GM12878 (cell line): ENCODE results near the gene ARHGEF17. TPM values are rescaled to one million over a fixed set of nuclear protein-coding genes. Genes with fewer than 3 reads are reported as not detected.

Experiments
- ATF3 ChIP-seq: IDR thresholded peaks from 2 replicates; pipeline ENCODE4 v1.6.1; 2011; ENCODE audit warnings: low read depth, mild to moderate bottlenecking, low read length, moderate library complexity, borderline replicate concordance; ENCODE audit errors: extremely low read depth
- BACH1 ChIP-seq: fragments of 450-650 bp; IDR thresholded peaks from 2 replicates; pipeline ENCODE4 v1.6.1; 2017; ENCODE audit warnings: mild to moderate bottlenecking, borderline replicate concordance
- DPF2 ChIP-seq: fragments of 450-650 bp; IDR thresholded peaks from 2 replicates; pipeline ENCODE4 v1.6.1; 2017; ENCODE audit warnings: mild to moderate bottlenecking
- KLF5 ChIP-seq: fragments of 450-650 bp; IDR thresholded peaks from 2 replicates; pipeline ENCODE4 v1.6.1; 2014; ENCODE audit warnings: mild to moderate bottlenecking; ENCODE audit not compliant: partially characterized antibody
- LARP7 ChIP-seq: fragments of 450-650 bp; IDR thresholded peaks from 2 replicates; pipeline ENCODE4 v1.6.1; 2017; ENCODE audit warnings: mild to moderate bottlenecking
- PAX5 ChIP-seq: IDR thresholded peaks from 2 replicates; pipeline ENCODE4 v1.6.1; 2011; ENCODE audit warnings: low read depth, low read length, borderline replicate concordance
- PKNOX1 ChIP-seq: fragments of 450-650 bp; IDR thresholded peaks from 2 replicates; pipeline ENCODE4 v1.6.1; 2016; ENCODE audit warnings: mild to moderate bottlenecking
- SPI1 ChIP-seq: IDR thresholded peaks from 2 replicates; pipeline ENCODE4 v1.6.1; 2011; ENCODE audit warnings: low read depth, mild to moderate bottlenecking, low read length, moderate library complexity, borderline replicate concordance; ENCODE audit not compliant: insufficient read depth
- ZNF24 ChIP-seq: fragments of 450-650 bp; IDR thresholded peaks from 2 replicates; pipeline ENCODE4 v1.6.1; 2017; ENCODE audit warnings: antibody characterized with exemption, mild to moderate bottlenecking
- ZNF592 ChIP-seq: fragments of 450-650 bp; IDR thresholded peaks from 2 replicates; pipeline ENCODE4 v1.6.1; 2017; ENCODE audit warnings: mild to moderate bottlenecking, moderate library complexity
- ZZZ3 ChIP-seq: IDR thresholded peaks from 2 replicates; pipeline ENCODE4 v1.6.1; 2011; ENCODE audit warnings: low read depth; ENCODE audit not compliant: control insufficient read depth, insufficient read length
- polyA plus RNA-seq, 11 experiments: library from polyadenylated mRNA; depleted of rRNA in 4 of 11; unstranded in 6 of 11; stranded (reverse) in 5 of 11; fragments of >200 nt; fragmentation: Nextera tagmentation in 4 of 11; fragmentation: Illumina TruSeq in 1 of 11; extraction: Ambion mirVana in 4 of 11; extraction: Trizol in 1 of 11; gene quantifications; 1 replicate in 1 of 11; 2 replicates in 10 of 11; pipeline versions ENCODE4 v1.2.1 to v1.2.3, GENCODE V29; 2011 to 2016; ENCODE audit warnings: inconsistent platforms in 2 of 11, missing spikeins in 2 of 11, low read depth in 1 of 11
- total RNA-seq, 4 experiments: library from RNA; depleted of rRNA in 3 of 4; stranded (reverse); fragments of >200 nt in 3 of 4; fragmentation: Illumina TruSeq in 1 of 4; extraction: Trizol in 1 of 4; gene quantifications; 2 replicates each; pipeline versions ENCODE4 v1.2.1 to v1.2.3, GENCODE V29; 2013 to 2021
- TF ChIP-seq, protein P1 (sequence below): fragments of 450-650 bp; IDR thresholded peaks from 2 replicates; pipeline ENCODE4 v1.6.1; 2017; ENCODE audit warnings: mild to moderate bottlenecking
- TF ChIP-seq, protein P2 (sequence below): fragments of 450-650 bp; IDR thresholded peaks from 2 replicates; pipeline ENCODE4 v1.6.1; 2017; ENCODE audit warnings: mild to moderate bottlenecking, moderate library complexity
- TF ChIP-seq, protein P3 (sequence below): fragments of 450-650 bp; IDR thresholded peaks from 2 replicates; pipeline ENCODE4 v1.6.1; 2017; ENCODE audit warnings: antibody characterized with exemption, mild to moderate bottlenecking, moderate library complexity

The ARHGEF17 gene
- total and polyA plus RNA-seq, 10 of the 15 experiments (the other 5 are each of a cell fraction or from before 2014, with no cell fraction given): 0.15 to 11.0 (median 1.7) TPM

GRCh38 chr11:73376160-73376802 lies 68.2 kb downstream of the ARHGEF17 start, which contains the start of gene RELT (continued):
- TF ChIP-seq PKNOX1 (no peak), SPI1 (no peak), BACH1 (peak; percentile 94), PAX5 (no peak; the same call in 1 of the 2 replicates), DPF2 (peak; percentile 80), ATF3 (no peak), ZNF592 (peak; percentile 70; the same call in 1 of the 2 replicates), ZNF24 (peak; percentile 24; the same call in 1 of the 2 replicates), LARP7 (peak; percentile 92), KLF5 (no peak), ZZZ3 (no peak)
- TF ChIP-seq, protein P1, sequence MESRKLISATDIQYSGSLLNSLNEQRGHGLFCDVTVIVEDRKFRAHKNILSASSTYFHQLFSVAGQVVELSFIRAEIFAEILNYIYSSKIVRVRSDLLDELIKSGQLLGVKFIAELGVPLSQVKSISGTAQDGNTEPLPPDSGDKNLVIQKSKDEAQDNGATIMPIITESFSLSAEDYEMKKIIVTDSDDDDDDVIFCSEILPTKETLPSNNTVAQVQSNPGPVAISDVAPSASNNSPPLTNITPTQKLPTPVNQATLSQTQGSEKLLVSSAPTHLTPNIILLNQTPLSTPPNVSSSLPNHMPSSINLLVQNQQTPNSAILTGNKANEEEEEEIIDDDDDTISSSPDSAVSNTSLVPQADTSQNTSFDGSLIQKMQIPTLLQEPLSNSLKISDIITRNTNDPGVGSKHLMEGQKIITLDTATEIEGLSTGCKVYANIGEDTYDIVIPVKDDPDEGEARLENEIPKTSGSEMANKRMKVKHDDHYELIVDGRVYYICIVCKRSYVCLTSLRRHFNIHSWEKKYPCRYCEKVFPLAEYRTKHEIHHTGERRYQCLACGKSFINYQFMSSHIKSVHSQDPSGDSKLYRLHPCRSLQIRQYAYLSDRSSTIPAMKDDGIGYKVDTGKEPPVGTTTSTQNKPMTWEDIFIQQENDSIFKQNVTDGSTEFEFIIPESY: no peak
- TF ChIP-seq, protein P2, sequence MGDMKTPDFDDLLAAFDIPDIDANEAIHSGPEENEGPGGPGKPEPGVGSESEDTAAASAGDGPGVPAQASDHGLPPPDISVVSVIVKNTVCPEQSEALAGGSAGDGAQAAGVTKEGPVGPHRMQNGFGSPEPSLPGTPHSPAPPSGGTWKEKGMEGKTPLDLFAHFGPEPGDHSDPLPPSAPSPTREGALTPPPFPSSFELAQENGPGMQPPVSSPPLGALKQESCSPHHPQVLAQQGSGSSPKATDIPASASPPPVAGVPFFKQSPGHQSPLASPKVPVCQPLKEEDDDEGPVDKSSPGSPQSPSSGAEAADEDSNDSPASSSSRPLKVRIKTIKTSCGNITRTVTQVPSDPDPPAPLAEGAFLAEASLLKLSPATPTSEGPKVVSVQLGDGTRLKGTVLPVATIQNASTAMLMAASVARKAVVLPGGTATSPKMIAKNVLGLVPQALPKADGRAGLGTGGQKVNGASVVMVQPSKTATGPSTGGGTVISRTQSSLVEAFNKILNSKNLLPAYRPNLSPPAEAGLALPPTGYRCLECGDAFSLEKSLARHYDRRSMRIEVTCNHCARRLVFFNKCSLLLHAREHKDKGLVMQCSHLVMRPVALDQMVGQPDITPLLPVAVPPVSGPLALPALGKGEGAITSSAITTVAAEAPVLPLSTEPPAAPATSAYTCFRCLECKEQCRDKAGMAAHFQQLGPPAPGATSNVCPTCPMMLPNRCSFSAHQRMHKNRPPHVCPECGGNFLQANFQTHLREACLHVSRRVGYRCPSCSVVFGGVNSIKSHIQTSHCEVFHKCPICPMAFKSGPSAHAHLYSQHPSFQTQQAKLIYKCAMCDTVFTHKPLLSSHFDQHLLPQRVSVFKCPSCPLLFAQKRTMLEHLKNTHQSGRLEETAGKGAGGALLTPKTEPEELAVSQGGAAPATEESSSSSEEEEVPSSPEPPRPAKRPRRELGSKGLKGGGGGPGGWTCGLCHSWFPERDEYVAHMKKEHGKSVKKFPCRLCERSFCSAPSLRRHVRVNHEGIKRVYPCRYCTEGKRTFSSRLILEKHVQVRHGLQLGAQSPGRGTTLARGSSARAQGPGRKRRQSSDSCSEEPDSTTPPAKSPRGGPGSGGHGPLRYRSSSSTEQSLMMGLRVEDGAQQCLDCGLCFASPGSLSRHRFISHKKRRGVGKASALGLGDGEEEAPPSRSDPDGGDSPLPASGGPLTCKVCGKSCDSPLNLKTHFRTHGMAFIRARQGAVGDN: peak; percentile 89
- TF ChIP-seq, protein P3, sequence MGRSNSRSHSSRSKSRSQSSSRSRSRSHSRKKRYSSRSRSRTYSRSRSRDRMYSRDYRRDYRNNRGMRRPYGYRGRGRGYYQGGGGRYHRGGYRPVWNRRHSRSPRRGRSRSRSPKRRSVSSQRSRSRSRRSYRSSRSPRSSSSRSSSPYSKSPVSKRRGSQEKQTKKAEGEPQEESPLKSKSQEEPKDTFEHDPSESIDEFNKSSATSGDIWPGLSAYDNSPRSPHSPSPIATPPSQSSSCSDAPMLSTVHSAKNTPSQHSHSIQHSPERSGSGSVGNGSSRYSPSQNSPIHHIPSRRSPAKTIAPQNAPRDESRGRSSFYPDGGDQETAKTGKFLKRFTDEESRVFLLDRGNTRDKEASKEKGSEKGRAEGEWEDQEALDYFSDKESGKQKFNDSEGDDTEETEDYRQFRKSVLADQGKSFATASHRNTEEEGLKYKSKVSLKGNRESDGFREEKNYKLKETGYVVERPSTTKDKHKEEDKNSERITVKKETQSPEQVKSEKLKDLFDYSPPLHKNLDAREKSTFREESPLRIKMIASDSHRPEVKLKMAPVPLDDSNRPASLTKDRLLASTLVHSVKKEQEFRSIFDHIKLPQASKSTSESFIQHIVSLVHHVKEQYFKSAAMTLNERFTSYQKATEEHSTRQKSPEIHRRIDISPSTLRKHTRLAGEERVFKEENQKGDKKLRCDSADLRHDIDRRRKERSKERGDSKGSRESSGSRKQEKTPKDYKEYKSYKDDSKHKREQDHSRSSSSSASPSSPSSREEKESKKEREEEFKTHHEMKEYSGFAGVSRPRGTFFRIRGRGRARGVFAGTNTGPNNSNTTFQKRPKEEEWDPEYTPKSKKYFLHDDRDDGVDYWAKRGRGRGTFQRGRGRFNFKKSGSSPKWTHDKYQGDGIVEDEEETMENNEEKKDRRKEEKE: peak; percentile 30; the same call in 1 of the 2 replicates
